SK-N-MC (cell line): ENCODE results near the gene FAM168A.

Experiments
- EZH2 ChIP-seq: fragments of 200-600 bp; sonication (generic); IDR thresholded peaks from one replicate; pipeline ENCODE4 v1.6.1; 2017; ENCODE audit warnings: antibody characterized with exemption
- POLR2AphosphoS5 ChIP-seq: IDR thresholded peaks from 2 replicates; pipeline ENCODE4 v1.6.1; 2012; ENCODE audit warnings: mild to moderate bottlenecking, low read depth, low read length, borderline replicate concordance

DNA sequence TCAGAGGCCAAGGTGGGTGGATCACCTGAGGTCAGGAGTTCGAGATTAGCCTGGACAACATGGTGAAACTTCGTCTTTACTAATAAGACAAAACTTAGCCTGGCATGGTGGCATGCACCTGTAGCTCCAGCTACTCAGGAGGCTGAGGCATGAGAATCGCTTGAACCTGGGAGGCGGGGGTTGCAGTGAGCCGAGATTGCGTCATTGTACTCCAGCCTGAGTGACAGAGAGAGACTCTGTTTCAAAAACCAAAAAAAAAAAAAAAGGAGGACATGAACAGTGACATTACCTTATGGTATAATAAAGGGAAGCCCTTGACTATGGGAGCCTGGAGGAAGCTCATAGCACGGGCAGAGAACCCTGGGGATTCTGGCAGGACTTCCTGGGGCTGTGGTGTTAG lies 32.0 kb upstream of the FAM168A start:
- TF ChIP-seq POLR2AphosphoS5 (no peak), EZH2 (no peak)
